ENCODE measurements around the gene PRC1. TPM values are rescaled to one million over a fixed set of nuclear protein-coding genes. Genes with fewer than 3 reads are reported as not detected.

PRC1 gene
- polyA plus RNA-seq, 1 donor from 2014 or later: 18.2 TPM

DNA sequence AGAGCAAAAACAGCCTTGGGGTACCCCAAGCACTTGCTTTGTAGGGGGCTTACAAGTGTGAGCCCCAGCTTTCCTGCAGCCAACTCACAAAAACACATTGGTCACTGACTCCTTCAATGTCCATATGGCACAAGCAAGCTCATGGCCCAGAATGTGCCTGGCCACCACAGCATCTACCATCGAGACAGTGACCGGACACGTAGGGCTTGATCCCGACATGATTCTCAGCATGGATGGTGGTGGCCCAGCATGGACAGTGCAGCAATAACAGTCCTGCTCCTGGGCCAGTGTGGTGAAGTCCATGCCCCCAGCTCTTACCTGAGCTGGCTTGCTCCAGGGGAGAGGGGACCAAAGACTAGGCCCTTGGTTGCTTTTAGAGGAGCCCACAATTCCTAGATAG lies 53.3 kb downstream of the PRC1 start:
- Histone ChIP-seq H4K20me1 (ENCODE audit: insufficient read depth) (no peaks in the 10 kb centered on the region), H3K79me2 (replicated peaks; ENCODE audit: insufficient read depth, low read length) (peaks cover 8% of the 10 kb centered on the region), H2AFZ (ENCODE audit: low read depth, low read length) (no peak overlapping the region), H3K4me3 (ENCODE audit: low read length) (no peak overlapping the region), H3K9me3 (ENCODE audit: low read length) (no peaks in the 10 kb centered on the region), H3K36me3 (ENCODE audit: insufficient read depth, low read length) (peaks cover 13% of the 10 kb centered on the region), H3K9me2 (ENCODE audit: insufficient read depth, low read length) (no peaks in the 10 kb centered on the region), H3F3A (ENCODE audit: insufficient read depth, low read length, poor library complexity, severe bottlenecking) (no peaks in the 10 kb centered on the region), H3K9ac (ENCODE audit: low read length) (no peak overlapping the region), H3K27ac (ENCODE audit: low read length) (no peak overlapping the region), H3K27me3 (ENCODE audit: insufficient read depth, low read depth, low read length) (no peaks in the 10 kb centered on the region), H3K4me2 (ENCODE audit: low read length) (no peak overlapping the region)
- TF ChIP-seq SMC3 (conservative IDR thresholded peaks at IDR 0.05; ENCODE audit: poor library complexity): no peak
- no peak for TF ChIP-seq MXI1 (conservative IDR thresholded peaks at IDR 0.05; ENCODE audit: poor library complexity, severe bottlenecking)
- TF ChIP-seq EP300 (conservative IDR thresholded peaks at IDR 0.05; ENCODE audit: poor library complexity, severe bottlenecking): no peak

DNA sequence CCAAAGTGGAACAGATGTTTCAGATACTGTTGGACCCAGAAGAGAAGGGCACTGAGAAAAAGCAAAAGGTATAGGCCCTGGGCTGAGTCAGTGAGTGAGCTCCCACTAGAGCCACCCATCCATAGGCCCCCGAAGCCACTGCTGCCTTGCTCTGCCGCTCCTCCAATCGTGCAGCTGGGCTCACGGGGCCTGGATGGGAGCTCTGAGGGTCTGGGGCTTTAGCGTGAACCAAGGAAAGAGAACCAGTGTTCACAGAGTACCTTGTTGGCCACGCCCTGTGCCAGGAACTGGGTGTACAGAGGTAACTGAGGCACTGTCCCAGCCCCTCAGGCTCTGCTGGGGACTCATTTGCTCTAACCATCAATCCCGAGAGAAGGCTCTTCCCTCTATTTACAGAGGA lies 54.6 kb downstream of the PRC1 start:
- H3K4me2 ChIP-seq (ENCODE audit: low read length): no peak overlapping the region
- H3K4me3 ChIP-seq (ENCODE audit: low read length): no peak overlapping the region
- H4K20me1 ChIP-seq (ENCODE audit: insufficient read depth): no peaks in the 10 kb centered on the region
- H3F3A ChIP-seq (ENCODE audit: insufficient read depth, low read length, poor library complexity, severe bottlenecking): no peaks in the 10 kb centered on the region
- no peak for TF ChIP-seq EP300 (conservative IDR thresholded peaks at IDR 0.05; ENCODE audit: poor library complexity, severe bottlenecking)
- H2AFZ ChIP-seq (ENCODE audit: low read depth, low read length): no peak overlapping the region
- no peaks in the 10 kb centered on the region for H3K9me3 ChIP-seq (ENCODE audit: low read length)
- no peak overlapping the region for H3K9ac ChIP-seq (ENCODE audit: low read length)
- H3K27me3 ChIP-seq (ENCODE audit: insufficient read depth, low read depth, low read length): no peaks in the 10 kb centered on the region
- H3K36me3 ChIP-seq (ENCODE audit: insufficient read depth, low read length): peaks cover 13% of the 10 kb centered on the region
- H3K79me2 ChIP-seq (replicated peaks; ENCODE audit: insufficient read depth, low read length): peaks cover 16% of the 10 kb centered on the region
- no peak overlapping the region for H3K27ac ChIP-seq (ENCODE audit: low read length)
- H3K9me2 ChIP-seq (ENCODE audit: insufficient read depth, low read length): no peaks in the 10 kb centered on the region

DNA sequence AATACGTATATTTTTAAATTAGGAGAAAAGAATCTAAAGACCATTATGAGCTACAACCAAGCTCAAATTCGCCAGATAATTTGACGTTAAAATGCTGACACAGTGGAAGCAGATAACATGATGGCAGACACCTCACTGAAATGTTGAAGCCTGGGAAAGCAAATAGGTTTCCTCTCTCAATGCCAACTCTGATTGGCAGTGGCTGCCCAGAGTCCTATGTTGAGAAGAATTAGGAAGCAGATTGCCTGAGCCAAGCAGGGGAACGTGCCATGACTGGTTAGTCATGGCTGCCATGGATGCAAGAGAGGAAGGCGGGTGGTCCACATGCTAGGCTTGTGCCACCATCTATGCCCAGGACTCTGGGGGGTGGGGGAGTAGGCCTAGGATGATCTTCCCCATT lies 56.1 kb downstream of the PRC1 start:
- TF ChIP-seq, protein P1, sequence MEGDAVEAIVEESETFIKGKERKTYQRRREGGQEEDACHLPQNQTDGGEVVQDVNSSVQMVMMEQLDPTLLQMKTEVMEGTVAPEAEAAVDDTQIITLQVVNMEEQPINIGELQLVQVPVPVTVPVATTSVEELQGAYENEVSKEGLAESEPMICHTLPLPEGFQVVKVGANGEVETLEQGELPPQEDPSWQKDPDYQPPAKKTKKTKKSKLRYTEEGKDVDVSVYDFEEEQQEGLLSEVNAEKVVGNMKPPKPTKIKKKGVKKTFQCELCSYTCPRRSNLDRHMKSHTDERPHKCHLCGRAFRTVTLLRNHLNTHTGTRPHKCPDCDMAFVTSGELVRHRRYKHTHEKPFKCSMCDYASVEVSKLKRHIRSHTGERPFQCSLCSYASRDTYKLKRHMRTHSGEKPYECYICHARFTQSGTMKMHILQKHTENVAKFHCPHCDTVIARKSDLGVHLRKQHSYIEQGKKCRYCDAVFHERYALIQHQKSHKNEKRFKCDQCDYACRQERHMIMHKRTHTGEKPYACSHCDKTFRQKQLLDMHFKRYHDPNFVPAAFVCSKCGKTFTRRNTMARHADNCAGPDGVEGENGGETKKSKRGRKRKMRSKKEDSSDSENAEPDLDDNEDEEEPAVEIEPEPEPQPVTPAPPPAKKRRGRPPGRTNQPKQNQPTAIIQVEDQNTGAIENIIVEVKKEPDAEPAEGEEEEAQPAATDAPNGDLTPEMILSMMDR (IDR thresholded peaks at IDR 0.05; ENCODE audit: poor library complexity, severe bottlenecking): no peak
- TF ChIP-seq POLR2AphosphoS5 (IDR thresholded peaks at IDR 0.05): no peak
- no peak for TF ChIP-seq SMC3 (conservative IDR thresholded peaks at IDR 0.05; ENCODE audit: poor library complexity)
- no peak for TF ChIP-seq EP300 (conservative IDR thresholded peaks at IDR 0.05; ENCODE audit: poor library complexity, severe bottlenecking)
- no peak for TF ChIP-seq TAF1 (IDR thresholded peaks at IDR 0.05; ENCODE audit: low read depth)
- TF ChIP-seq RAD21 (conservative IDR thresholded peaks at IDR 0.05): no peak
- Histone ChIP-seq H3K4me3 (ENCODE audit: low read length) (no peak overlapping the region), H3K4me2 (ENCODE audit: low read length) (no peak overlapping the region), H3K9me2 (ENCODE audit: insufficient read depth, low read length) (no peaks in the 10 kb centered on the region), H3K27ac (ENCODE audit: low read length) (no peak overlapping the region), H3F3A (ENCODE audit: insufficient read depth, low read length, poor library complexity, severe bottlenecking) (no peaks in the 10 kb centered on the region), H3K36me3 (ENCODE audit: insufficient read depth, low read length) (peaks cover 13% of the 10 kb centered on the region), H3K79me2 (replicated peaks; ENCODE audit: insufficient read depth, low read length) (peaks cover 16% of the 10 kb centered on the region), H4K20me1 (ENCODE audit: insufficient read depth) (no peaks in the 10 kb centered on the region), H2AFZ (ENCODE audit: low read depth, low read length) (no peak overlapping the region), H3K9me3 (ENCODE audit: low read length) (no peaks in the 10 kb centered on the region), H3K27me3 (ENCODE audit: insufficient read depth, low read depth, low read length) (no peaks in the 10 kb centered on the region), H3K9ac (ENCODE audit: low read length) (no peak overlapping the region)

DNA sequence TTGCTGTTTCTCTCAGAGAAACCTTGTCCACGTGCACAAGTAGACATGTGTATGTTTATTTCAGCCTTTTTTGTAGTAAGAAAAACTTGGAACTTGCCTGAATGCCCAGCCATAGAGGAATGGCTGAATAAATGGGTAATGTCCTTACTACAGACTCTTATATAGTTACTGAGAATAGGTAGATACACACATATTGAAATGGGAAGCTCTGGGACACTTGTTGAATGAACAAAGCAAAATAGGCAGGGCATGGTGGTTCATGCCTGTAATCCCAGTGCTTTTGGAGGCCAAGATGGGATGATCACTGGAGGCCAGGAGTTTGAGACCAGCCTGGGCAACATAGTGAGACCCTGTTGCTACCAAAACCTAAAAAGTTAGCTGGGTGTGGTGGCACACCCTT lies 57.5 kb downstream of the PRC1 start:
- no peak overlapping the region for H2AFZ ChIP-seq (ENCODE audit: low read depth, low read length)
- TF ChIP-seq TAF1 (IDR thresholded peaks at IDR 0.05; ENCODE audit: low read depth): no peak
- TF ChIP-seq, protein P1 (IDR thresholded peaks at IDR 0.05; ENCODE audit: poor library complexity, severe bottlenecking): no peak
- TF ChIP-seq POLR2AphosphoS5 (IDR thresholded peaks at IDR 0.05): no peak
- no peak for TF ChIP-seq EZH2 (IDR thresholded peaks at IDR 0.05; ENCODE audit: borderline replicate concordance, insufficient read depth, low read length, poor library complexity, severe bottlenecking)
- TF ChIP-seq RAD21 (conservative IDR thresholded peaks at IDR 0.05): no peak
- TF ChIP-seq MXI1 (conservative IDR thresholded peaks at IDR 0.05; ENCODE audit: poor library complexity, severe bottlenecking): no peak
- no peak for TF ChIP-seq EP300 (conservative IDR thresholded peaks at IDR 0.05; ENCODE audit: poor library complexity, severe bottlenecking)
- TF ChIP-seq SMC3 (conservative IDR thresholded peaks at IDR 0.05; ENCODE audit: poor library complexity): no peak
- TF ChIP-seq, protein P2, sequence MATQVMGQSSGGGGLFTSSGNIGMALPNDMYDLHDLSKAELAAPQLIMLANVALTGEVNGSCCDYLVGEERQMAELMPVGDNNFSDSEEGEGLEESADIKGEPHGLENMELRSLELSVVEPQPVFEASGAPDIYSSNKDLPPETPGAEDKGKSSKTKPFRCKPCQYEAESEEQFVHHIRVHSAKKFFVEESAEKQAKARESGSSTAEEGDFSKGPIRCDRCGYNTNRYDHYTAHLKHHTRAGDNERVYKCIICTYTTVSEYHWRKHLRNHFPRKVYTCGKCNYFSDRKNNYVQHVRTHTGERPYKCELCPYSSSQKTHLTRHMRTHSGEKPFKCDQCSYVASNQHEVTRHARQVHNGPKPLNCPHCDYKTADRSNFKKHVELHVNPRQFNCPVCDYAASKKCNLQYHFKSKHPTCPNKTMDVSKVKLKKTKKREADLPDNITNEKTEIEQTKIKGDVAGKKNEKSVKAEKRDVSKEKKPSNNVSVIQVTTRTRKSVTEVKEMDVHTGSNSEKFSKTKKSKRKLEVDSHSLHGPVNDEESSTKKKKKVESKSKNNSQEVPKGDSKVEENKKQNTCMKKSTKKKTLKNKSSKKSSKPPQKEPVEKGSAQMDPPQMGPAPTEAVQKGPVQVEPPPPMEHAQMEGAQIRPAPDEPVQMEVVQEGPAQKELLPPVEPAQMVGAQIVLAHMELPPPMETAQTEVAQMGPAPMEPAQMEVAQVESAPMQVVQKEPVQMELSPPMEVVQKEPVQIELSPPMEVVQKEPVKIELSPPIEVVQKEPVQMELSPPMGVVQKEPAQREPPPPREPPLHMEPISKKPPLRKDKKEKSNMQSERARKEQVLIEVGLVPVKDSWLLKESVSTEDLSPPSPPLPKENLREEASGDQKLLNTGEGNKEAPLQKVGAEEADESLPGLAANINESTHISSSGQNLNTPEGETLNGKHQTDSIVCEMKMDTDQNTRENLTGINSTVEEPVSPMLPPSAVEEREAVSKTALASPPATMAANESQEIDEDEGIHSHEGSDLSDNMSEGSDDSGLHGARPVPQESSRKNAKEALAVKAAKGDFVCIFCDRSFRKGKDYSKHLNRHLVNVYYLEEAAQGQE (IDR thresholded peaks at IDR 0.05; ENCODE audit: borderline replicate concordance): no peak
- no peak overlapping the region for H3K9ac ChIP-seq (ENCODE audit: low read length)
- no peak overlapping the region for H3K4me2 ChIP-seq (ENCODE audit: low read length)
- no peaks in the 10 kb centered on the region for H3K9me2 ChIP-seq (ENCODE audit: insufficient read depth, low read length)
- no peaks in the 10 kb centered on the region for H3F3A ChIP-seq (ENCODE audit: insufficient read depth, low read length, poor library complexity, severe bottlenecking)
- H3K27ac ChIP-seq (ENCODE audit: low read length): no peak overlapping the region
- H4K20me1 ChIP-seq (ENCODE audit: insufficient read depth): no peaks in the 10 kb centered on the region
- H3K79me2 ChIP-seq (replicated peaks; ENCODE audit: insufficient read depth, low read length): peaks cover 16% of the 10 kb centered on the region
- H3K27me3 ChIP-seq (ENCODE audit: insufficient read depth, low read depth, low read length): no peaks in the 10 kb centered on the region
- peak overlapping the region; percentile 94 for H3K4me3 ChIP-seq (ENCODE audit: low read length)
- no peaks in the 10 kb centered on the region for H3K9me3 ChIP-seq (ENCODE audit: low read length)
- H3K36me3 ChIP-seq (ENCODE audit: insufficient read depth, low read length): peaks cover 4% of the 10 kb centered on the region

All from neural cell (in vitro differentiated cells).